ENCODE results near the gene UBE2D4.
"Not testable (repeated sequence)": the region's sequence is repeated elsewhere in the genome, so short reads cannot be mapped to it uniquely, and the experiment has no call there.

- not testable (repeated sequence) for TF ChIP-seq CTCF, POLR2AphosphoS5, POLR2A (IDR thresholded peaks at IDR 0.05)
Observed at GRCh38 chr7:43990011-43990585, 63.9 kb downstream of the UBE2D4 start.

All from breast epithelium (tissue), 3 donors.